GM18951 (cell line): ENCODE results near the gene HS6ST1.

Experiments
- POLR2A ChIP-seq: IDR thresholded peaks from 4 replicates; pipeline ENCODE4 v1.6.1; 2011; ENCODE audit warnings: mild to moderate bottlenecking; ENCODE audit not compliant: insufficient read length, insufficient read depth; ENCODE audit errors: extremely low read depth
- in situ Hi-C: fragments of 300-500 bp; cut with MboI; formaldehyde crosslinking; loops from one replicate; pipeline ENCODE4 v1.12.0; 2022; ENCODE audit warnings: low sequenced_read_pairs, mixed read lengths, inconsistent platforms; ENCODE audit not compliant: unreplicated experiment

HS6ST1 gene

GRCh38 chr2:128280158-128280871, 38.4 kb downstream of the HS6ST1 start:
- in situ Hi-C loops = no loop called here
- TF ChIP-seq POLR2A = no peak

- in situ Hi-C loops = no loop called here
- TF ChIP-seq POLR2A = no peak
Observed at GRCh38 chr2:128279786-128280157, 38.9 kb downstream of the HS6ST1 start.

- TF ChIP-seq POLR2A = no peak
- in situ Hi-C loops = no loop called here
Observed at GRCh38 chr2:128279009-128279408, 39.7 kb downstream of the HS6ST1 start.

- in situ Hi-C loops = no loop called here
- TF ChIP-seq POLR2A = no peak
Observed at GRCh38 chr2:128277961-128278681, 40.5 kb downstream of the HS6ST1 start.

- TF ChIP-seq POLR2A = no peak
- in situ Hi-C loops = no loop called here
Observed at GRCh38 chr2:128276878-128277675, 41.6 kb downstream of the HS6ST1 start.

- TF ChIP-seq POLR2A = no peak
- in situ Hi-C loops = no loop called here
Observed at GRCh38 chr2:128275498-128276045, 43.1 kb downstream of the HS6ST1 start.

GRCh38 chr2:128274218-128274617, 44.5 kb downstream of the HS6ST1 start:
- in situ Hi-C loops = no loop called here

GRCh38 chr2:128273469-128274081, 45.1 kb downstream of the HS6ST1 start:
- no peak for TF ChIP-seq POLR2A
- in situ Hi-C loops = no loop called here

More at GRCh38 chr2:128274218-128274617, 44.5 kb downstream of the HS6ST1 start:
- no peak for TF ChIP-seq POLR2A

GRCh38 chr2:128272601-128273468, 45.8 kb downstream of the HS6ST1 start:
- no peak for TF ChIP-seq POLR2A
- in situ Hi-C loops = no loop called here

- in situ Hi-C loops = no loop called here
- TF ChIP-seq POLR2A = no peak
Observed at GRCh38 chr2:128271911-128272600, 46.6 kb downstream of the HS6ST1 start.

GRCh38 chr2:128271597-128271910, 47.1 kb downstream of the HS6ST1 start:
- in situ Hi-C loops = no loop called here
- TF ChIP-seq POLR2A = no peak
